T follicular helper cell (primary cell): ENCODE results near the gene CNN2.
"Not testable (repeated sequence)": the region's sequence is repeated elsewhere in the genome, so short reads cannot be mapped to it uniquely, and the experiment has no call there.

Source experiments
- DNase-seq: peaks from one replicate; pipeline ENCODE4 v3.0.0-alpha.2; 2020; ENCODE audit warnings: low read depth

Gene CNN2

DNA sequence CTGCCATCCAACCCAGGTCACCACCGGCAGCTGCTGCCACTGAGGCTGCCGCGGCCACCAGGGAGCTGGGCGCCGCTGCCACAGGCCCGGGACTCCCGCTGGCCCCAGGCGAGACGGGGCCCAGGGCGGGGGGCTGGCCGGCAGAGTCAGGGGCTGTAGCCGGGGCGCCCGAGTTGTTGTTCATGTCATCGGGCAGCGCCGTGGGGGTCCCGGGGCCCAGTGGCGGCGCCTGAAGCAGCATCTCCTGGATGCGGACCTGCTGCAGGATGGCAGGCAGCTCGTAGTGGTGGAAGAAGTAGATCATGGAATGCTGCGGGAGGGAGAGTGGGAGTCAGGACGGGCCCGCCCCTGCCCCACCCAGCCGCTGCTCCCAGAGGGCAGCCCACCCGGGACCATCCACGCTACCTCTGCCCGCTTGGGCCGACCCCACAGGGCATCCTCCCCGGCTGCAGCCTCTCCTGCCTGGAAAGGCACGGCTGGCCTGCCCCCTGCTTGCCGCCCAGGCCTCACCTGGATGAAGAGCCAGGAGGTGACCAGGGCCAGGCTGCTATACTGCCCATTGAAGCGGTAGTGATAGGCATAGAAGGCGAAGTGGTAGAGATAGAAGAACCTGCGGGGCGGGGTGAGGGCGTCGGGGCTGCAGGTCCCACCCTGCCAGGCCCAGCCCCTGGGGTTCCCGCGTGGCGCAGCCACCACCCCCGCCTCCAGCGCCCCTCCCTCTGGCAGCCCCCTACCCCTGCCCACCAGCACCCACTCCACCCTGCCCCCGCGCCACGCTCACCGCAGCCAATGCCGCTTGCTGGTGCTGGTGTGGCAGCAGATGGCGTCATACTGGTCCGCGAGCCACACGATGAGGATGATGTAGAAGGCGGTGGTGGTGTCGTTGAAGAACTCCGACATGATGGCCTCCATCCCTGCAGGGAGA lies 15.6 kb upstream of the CNN2 start:
- DNase-seq: no peak

DNA sequence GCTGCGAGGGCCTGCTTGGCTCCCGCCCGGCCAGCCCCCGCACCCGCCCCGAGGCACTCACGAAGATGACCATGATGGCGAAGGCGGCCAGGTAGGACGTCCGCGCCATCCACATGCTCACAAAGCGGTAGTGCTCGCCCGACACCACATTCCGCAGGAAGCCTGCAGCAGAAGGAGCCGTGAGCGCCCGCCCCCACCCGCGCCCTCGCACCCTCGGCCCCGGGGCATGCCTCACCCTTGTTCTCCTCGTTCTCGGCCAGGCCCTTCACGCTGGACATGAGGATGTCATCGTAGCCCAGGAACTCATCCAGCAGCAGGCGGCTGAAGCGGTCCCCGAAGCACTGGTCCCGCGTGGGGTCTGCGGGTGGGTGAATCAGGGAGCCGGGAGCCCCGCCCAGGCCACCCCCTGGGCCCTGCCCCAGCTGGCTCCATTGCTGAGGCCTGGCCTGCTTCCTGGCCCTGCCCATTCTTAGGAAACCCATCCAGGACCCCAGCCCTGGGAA lies 14.5 kb upstream of the CNN2 start:
- no peak for DNase-seq

- DNase-seq: no peak
These were observed 14.1 kb upstream of the CNN2 start for GRCh38 chr19:1012334-1012733.

- no peak for DNase-seq
These were observed 13.2 kb upstream of the CNN2 start for GRCh38 chr19:1013218-1013617.

DNA sequence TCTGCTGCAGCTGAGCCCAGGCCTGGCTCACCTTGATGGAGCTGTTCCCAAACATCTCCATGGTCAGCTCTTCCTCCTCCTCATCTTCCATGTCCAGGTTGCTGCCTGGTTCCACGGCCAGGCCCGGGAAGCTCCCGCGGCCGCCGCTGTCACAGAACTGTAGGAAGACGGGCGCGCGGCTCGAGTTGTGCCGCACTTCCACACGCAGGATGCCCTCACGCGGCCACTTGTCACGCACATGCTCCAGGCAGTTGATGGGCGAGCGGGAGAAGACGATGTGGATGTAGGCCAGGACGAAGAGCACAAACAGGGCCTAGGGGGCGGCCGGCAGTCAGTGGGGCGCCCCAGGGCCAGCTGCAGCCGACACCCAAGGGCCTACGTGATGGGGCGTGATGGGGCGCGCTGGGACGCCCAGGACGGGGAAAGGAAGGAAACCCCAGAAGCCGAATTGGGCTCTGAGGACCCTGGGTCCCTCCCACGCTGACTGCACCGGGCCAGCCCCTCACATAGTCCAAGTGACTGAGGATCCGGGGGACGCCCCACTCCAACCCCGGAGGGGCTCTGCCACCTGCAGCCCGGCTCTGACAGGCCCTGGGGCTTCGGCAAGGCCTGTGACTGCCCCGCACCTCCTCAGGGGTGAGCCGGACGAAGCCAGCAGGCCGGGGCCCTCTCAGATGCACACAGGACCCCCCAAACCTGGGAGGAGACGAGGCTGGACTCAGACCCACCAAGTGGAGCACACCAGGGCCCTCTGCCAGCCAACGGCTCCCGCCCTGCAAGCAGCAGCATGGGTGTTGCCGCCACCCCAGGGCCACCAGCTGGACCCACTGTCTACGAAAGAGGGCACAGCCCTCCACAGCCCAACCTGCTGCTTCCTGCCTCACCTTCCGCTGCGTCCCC lies 12.0 kb upstream of the CNN2 start:
- DNase-seq: no peak

- no peak for DNase-seq
These were observed 11.2 kb upstream of the CNN2 start for GRCh38 chr19:1015061-1015781.

GRCh38 chr19:1015782-1016646 lies 10.4 kb upstream of the CNN2 start:
- no peak for DNase-seq

GRCh38 chr19:1016647-1017114 lies 9.7 kb upstream of the CNN2 start:
- no peak for DNase-seq

- no peak for DNase-seq
These were observed 9.1 kb upstream of the CNN2 start for GRCh38 chr19:1017115-1017905.

DNA sequence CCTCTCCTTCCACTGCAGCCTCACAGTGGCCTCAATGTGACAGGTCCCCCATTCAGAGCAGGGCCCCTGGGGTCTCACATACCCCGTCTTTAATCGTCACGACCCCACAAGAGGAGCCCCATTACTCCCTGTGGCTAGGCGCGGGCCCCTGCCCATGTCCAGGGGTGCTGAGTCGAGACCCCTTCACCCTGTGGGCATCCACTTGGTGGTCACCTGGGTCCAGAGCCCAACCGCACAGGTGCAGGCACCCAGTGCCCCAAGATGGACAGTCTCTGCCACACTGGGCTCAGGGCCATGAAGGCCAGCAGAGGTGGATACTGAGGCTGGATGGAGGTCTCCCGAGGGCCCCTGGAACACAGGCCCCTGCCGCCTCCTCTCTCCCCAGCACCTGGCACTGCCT lies 8.5 kb upstream of the CNN2 start:
- DNase-seq: no peak

DNA sequence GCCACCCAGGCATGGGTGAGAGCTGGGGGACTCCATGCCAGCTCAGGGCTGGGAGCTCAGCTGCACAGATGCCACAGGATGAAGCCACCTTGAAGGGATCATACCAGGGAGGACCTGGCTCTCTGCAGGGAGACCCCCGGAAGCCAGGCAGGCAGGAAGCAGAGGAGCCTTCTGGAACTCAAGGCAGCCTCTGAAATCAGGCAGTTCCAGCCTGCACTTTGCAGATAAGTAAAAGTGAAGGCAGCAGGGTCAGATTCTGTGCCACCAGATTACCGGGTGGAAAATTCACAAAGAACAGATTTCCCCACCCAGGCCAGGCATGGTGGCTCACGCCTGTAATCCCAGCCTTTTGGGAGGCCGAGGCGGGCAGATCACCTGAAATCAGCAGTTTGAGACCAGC lies 8.0 kb upstream of the CNN2 start:
- DNase-seq: no peak

GRCh38 chr19:1018932-1019615 lies 7.3 kb upstream of the CNN2 start:
- DNase-seq: no peak

DNA sequence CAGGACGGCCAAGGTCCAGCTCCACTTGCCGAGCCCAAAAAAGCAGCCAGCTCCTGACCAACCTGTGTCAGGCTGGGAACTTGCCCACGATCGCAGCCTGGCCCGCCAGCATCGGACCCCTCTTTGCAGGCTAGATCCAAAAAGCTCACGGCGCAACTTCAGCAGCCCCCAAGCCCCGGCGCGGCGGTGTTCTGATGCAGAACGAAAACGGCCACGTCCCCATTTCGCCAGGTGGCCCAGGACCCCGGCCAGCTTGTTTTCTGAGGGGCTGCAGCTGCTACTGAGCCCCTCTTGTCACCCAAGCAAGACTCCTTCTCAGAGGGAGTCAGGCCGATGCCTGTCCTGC lies 6.8 kb upstream of the CNN2 start:
- no peak for DNase-seq

- DNase-seq: peak; percentile 38
These were observed 6.2 kb upstream of the CNN2 start for GRCh38 chr19:1019980-1020867.

DNA sequence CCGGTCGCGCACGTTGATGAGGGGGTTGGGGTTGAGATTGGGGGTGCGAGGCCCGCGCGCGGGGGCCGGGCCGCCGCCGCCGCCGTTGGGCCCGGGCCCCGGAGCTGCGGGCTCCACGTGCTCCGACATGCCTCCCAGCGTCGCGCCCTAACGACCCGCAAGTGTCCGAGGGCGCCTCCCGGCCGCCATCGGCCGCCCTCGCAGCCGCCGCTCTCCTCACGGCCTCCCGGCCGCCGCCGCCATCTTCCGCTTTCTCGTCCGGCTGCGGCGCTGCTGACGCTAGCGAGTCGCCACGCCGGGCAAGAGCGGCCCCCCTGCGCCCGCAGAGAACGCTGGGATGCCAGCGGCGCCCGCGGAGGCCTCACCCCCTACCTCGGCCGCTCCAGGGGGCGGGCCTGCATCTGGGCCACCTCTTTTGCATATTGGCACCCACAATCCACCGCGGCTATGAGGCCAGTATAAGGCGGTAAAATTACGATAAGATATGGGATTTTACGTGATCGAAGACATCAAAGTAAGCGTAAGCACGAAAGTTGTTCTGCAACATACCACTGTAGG lies 5.5 kb upstream of the CNN2 start, which contains the start of gene TMEM259:
Gene TMEM259 (minus strand): TSS at position 256 of the 558 bp plus-strand sequence. CDS start 127 bp downstream, at position 129.
- DNase-seq: peak; percentile 96

DNA sequence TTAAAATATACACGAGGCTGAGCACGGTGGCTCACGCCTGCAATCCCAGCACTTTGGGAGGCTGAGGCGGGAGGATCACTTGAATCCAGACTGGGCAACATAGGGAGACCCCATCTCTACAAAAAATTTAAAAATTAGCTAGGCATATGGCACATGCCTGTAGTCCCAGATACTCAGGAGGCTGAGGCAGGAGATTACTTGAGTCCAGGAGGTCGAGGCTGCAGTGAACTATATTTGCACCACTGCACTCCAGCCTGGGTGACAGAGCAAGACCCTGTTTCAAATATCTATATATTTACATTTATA lies 2.6 kb upstream of the CNN2 start:
- DNase-seq: not testable (repeated sequence)

- DNase-seq: not testable (repeated sequence)
These were observed 1.3 kb upstream of the CNN2 start for GRCh38 chr19:1025080-1025479.
